ACC112 (cell line): ENCODE measurements around the gene TSPEAR.

ENCODE experiments used
- H2AFZ ChIP-seq: fragments of 200-600 bp; sonication (generic); one replicate; pipeline ENCODE4 v1.6.0; 2017; ENCODE audit warnings: antibody characterized with exemption, low read length; ENCODE audit not compliant: unreplicated experiment
- H3K27ac ChIP-seq: fragments of 200-600 bp; sonication (generic); 2 replicates; pipeline ENCODE4 v1.5.1; 2014; ENCODE audit warnings: low read depth, mild to moderate bottlenecking, antibody characterized with exemption, low read length, moderate library complexity
- H3K27me3 ChIP-seq: fragments of 200-600 bp; sonication (generic); 2 replicates; pipeline ENCODE4 v1.6.1; 2014; ENCODE audit warnings: mild to moderate bottlenecking, antibody characterized with exemption, low read length, moderate library complexity, mixed read lengths; ENCODE audit not compliant: insufficient read depth
- H3K36me3 ChIP-seq: fragments of 200-600 bp; sonication (generic); 2 replicates; pipeline ENCODE4 v1.6.1; 2016; ENCODE audit warnings: mild to moderate bottlenecking, antibody characterized with exemption, low read length, moderate library complexity, mixed read lengths; ENCODE audit not compliant: insufficient read depth
- H3K4me1 ChIP-seq: fragments of 200-600 bp; sonication (generic); one replicate; pipeline ENCODE4 v1.6.1; 2016; ENCODE audit warnings: low read length, mixed read lengths; ENCODE audit not compliant: insufficient read depth, unreplicated experiment, control insufficient read depth
- H3K4me3 ChIP-seq: fragments of 200-600 bp; sonication (generic); 2 replicates; pipeline ENCODE4 v1.5.1; 2014; ENCODE audit warnings: mild to moderate bottlenecking, low read depth, low read length
- H3K79me2 ChIP-seq: fragments of 200-600 bp; sonication (generic); one replicate; pipeline ENCODE4 v1.6.0; 2016; ENCODE audit warnings: low read length; ENCODE audit not compliant: control insufficient read depth, unreplicated experiment, insufficient read depth

Gene TSPEAR

DNA sequence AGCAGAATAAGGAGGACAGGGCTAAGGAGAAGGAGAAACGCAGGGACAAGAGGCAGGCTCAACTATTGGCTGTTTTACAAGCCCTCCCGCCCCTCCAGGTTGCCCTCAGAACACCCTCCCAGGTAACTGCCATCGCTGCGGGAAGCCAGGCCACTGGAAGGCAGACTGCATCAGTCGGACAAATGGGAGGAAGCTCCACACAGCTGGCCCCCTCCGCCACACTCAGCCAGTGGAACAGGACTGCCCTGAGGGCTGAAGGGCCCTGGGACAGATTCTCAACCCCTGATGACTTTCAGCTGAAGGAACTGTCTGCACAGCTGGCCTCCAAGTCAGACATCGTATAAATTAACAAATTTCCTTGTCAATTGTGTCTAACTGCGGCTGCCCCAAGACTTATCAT lies 234.2 kb downstream of the TSPEAR start:
- Histone ChIP-seq H2AFZ (no peak overlapping the region), H3K36me3 (no peaks in the 10 kb centered on the region), H3K27me3 (peaks cover 7% of the 10 kb centered on the region; the same call in 1 of the 2 replicates), H3K79me2 (no peaks in the 10 kb centered on the region), H3K4me3 (no peak overlapping the region), H3K4me1 (no peaks in the 10 kb centered on the region), H3K27ac (no peak overlapping the region)

DNA sequence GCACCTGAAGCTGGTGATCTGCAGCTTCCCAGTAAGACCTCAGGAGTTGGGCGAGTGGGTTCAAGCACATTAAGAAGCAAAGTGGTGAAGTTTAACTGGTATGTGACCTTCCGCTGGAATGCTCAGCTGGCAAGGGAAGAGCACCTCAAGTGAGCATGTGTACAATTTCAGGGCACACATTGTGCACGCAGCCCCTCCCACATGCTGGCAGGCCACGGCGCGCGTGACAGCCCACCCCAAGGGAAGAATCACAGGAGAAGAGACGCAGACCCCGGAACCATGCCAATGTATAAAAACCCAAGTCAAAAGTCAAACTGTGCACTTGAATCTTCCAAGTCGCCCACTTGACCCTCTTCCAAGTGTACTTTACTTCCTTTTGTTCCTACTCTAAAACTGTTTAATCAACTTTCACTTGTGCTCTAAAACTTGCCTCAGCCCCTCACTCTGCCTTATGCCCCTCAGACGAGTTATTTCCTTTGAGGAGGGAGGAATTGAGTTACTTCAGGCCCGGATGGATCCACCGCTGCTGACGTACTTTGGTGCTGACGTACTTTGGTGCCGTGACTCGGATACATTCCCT lies 236.0 kb downstream of the TSPEAR start:
- no peaks in the 10 kb centered on the region for H3K79me2 ChIP-seq
- H3K27me3 ChIP-seq, result peaks cover 7% of the 10 kb centered on the region; the same call in 1 of the 2 replicates
- no peak overlapping the region for H3K4me3 ChIP-seq
- H3K4me1 ChIP-seq, result no peaks in the 10 kb centered on the region
- H3K36me3 ChIP-seq, result no peaks in the 10 kb centered on the region
- H3K27ac ChIP-seq, result no peak overlapping the region
- no peak overlapping the region for H2AFZ ChIP-seq

DNA sequence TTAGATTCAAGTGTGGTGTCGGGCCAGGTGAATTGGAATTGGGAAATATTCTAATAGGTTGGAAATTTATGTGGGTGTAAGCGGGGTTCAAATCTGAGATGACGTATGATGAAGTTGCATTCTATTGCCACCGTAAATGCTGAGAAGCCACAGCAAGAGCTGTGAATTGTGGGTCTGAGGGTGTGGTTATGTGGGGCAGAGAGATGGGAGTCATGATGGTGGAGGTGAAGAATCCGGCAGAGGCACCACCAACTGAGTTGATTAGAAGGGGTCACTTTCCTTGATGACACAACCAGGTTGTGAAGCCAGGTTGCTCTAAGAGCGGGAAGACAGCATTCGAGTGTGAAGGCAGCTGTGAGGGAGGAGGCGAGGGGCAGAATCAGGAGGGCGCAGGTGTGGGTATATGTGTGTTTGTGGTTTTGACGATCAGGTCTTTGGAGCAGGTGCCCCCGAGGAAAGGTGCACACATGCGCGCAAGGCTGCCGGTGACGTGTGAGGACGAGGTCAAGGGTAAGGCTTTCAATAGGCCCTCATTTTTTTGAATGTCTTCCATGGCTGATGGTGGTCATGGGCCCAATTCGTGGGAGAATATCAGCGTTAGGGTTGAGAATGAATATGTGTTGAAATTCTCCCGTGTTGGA lies 237.3 kb downstream of the TSPEAR start:
- Histone ChIP-seq H3K27ac (no peak overlapping the region), H3K27me3 (peaks cover 7% of the 10 kb centered on the region; the same call in 1 of the 2 replicates), H3K36me3 (no peaks in the 10 kb centered on the region), H3K4me1 (no peaks in the 10 kb centered on the region), H3K79me2 (no peaks in the 10 kb centered on the region), H3K4me3 (no peak overlapping the region), H2AFZ (no peak overlapping the region)

DNA sequence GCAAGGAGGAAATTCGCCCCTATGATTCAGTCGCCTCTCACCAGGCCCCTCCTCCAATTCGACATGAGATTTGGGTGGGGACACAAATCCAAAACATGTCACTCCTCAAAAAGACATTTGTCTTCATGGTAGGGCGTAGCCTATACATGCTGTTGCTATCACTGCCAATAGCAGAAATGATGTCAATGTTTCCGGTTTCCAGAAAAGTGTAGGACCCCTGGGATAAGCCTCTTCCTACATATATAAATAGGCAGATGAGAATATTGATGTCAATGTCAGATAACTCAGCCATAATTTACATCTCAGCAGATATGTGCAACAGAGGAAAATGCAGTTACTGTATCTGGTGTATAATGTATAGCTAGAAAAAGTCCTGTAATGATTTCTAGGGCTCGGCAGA lies 239.4 kb downstream of the TSPEAR start:
- Histone ChIP-seq H3K4me1 (no peaks in the 10 kb centered on the region), H3K4me3 (no peak overlapping the region), H3K27ac (no peak overlapping the region), H3K27me3 (peaks cover 7% of the 10 kb centered on the region; the same call in 1 of the 2 replicates), H3K36me3 (no peaks in the 10 kb centered on the region), H3K79me2 (no peaks in the 10 kb centered on the region), H2AFZ (no peak overlapping the region)

DNA sequence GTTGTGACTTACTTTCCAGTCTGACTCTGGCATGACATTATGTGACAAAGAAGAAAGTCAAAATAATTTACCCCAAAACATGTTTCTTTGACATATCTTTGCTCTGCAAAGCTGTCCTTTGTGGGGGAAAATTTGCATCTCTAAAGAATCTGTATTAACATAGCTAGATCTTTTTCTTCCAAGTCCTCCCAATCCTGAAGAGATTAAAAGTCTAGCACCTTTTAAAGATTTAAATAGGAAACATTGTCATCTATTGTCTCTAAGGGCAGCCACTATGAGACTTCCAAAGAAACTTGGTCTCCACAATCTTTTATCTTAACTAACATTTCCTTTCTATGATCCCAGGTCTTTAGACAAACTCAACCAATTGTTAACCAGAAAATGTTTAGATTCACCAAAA lies 240.0 kb downstream of the TSPEAR start:
- H3K27ac ChIP-seq, result no peak overlapping the region
- peaks cover 4% of the 10 kb centered on the region; the same call in 1 of the 2 replicates for H3K27me3 ChIP-seq
- H3K79me2 ChIP-seq, result no peaks in the 10 kb centered on the region
- no peak overlapping the region for H3K4me3 ChIP-seq
- no peaks in the 10 kb centered on the region for H3K36me3 ChIP-seq
- H3K4me1 ChIP-seq, result no peaks in the 10 kb centered on the region
- no peak overlapping the region for H2AFZ ChIP-seq

DNA sequence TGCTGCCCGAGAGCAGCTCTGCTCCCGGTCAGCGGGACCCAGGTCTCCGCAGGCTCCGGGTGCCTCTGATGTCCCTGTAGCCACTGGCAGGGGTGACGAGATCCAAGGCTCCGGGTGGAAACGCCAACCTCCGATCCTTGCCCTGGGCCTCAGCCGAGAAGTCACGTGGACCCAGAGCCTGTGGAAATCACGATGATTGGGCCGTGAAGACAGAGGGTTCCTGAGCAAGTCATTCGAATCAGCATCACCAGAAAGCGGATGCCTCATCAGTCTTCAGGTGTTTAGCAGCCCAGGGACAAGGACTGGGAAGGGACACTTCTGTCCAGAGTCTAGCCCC lies 243.5 kb downstream of the TSPEAR start:
- Histone ChIP-seq H3K4me1 (no peaks in the 10 kb centered on the region), H3K27ac (no peak overlapping the region), H3K79me2 (no peaks in the 10 kb centered on the region), H3K27me3 (no peaks in the 10 kb centered on the region), H3K4me3 (no peak overlapping the region), H3K36me3 (no peaks in the 10 kb centered on the region), H2AFZ (no peak overlapping the region)

DNA sequence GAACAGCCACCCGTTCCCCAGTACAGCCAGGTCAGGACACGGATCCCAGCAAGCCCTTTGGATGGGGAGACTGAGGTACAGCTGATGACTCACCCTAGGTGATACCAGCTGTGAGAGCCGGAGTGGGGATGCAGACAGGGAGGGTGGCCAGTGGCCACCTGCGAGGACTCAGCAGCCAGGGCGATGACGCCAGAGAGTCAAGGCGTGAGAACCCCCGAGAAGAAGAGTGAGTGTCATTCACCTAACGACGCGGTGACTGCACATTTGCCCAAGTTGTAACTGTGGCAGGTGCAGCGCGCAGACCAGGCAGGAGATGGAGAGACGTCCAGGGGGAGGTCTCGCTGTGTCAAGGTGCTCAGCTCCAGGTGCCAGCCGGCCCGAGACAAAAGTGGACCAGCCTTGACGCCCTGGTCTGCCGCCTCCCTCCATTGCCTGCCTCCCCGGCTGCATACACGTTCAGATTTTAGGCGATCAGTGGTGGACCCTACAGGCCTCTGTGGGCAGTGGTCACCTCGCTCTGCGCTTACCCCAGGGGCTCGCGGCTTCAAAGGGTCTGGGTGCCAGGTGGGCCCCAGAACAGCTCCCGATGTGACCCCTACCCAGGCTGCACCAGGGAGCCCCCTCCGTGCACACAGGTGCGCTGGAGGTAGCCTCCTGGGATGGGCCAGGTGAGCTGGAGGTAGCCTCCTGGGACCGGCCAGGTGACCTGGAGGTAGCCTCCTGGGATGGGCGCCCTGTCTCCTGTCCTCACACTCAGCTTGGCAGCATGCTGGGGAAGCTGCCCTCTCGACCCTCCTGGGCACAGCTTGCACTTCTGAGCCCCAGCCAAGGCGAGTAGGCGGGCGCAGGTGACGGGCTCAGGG lies 244.1 kb downstream of the TSPEAR start:
- no peak overlapping the region for H2AFZ ChIP-seq
- H3K79me2 ChIP-seq, result no peaks in the 10 kb centered on the region
- H3K27ac ChIP-seq, result no peak overlapping the region
- H3K4me3 ChIP-seq, result no peak overlapping the region
- H3K36me3 ChIP-seq, result no peaks in the 10 kb centered on the region
- no peaks in the 10 kb centered on the region for H3K27me3 ChIP-seq
- no peaks in the 10 kb centered on the region for H3K4me1 ChIP-seq

DNA sequence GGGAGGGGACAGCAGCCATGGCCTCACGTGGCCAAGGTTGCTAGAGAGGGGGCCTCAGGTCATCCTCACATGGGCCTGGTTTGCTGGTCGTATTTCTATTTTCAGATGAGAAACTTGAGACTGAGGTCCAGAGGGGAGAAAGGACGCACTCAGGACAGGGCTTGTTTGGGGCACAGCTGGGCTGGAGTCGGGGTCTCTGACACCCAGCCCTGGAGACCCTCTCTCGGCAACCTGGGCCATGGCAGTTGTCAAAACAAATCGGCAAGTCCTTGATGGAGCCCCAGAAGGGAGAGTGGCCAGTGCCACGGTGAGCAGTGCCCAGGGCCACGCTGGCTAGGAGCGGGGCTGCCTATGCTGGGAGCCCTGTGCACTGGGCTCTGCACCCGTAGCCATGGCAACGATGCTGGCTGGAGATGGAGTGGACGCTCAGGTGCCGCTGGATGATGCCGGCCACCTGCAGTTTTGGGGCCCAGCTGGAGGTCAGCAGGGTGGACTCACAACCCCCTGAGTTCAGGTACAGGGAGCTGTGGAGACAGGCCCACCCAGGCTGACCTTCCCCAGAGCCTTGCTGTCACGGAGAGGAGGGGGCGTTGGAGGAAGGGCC lies 244.9 kb downstream of the TSPEAR start:
- Histone ChIP-seq H3K4me3 (no peak overlapping the region), H3K36me3 (no peaks in the 10 kb centered on the region), H3K27me3 (no peaks in the 10 kb centered on the region), H2AFZ (no peak overlapping the region), H3K4me1 (no peaks in the 10 kb centered on the region), H3K27ac (no peak overlapping the region), H3K79me2 (no peaks in the 10 kb centered on the region)

DNA sequence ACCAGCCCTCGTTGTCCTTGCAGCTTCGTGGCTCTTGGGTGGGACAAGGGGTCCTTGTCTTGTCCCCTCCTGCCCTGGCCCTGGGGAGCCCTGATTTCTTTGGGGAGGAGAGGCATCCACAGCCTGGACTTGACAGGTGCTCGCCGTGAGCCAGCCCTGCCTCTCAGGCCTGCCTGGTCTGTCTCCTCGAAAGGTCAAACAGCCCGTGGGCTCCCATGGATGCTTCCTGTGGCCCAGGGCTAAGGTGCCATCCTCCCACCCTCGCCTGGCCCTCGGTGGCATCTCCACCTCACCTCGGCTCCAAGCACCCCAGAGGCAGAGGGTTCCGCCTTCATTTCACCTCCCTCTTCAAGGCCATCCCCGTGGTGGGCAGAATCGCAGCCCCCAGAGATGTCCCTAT lies 247.0 kb downstream of the TSPEAR start:
- no peaks in the 10 kb centered on the region for H3K4me1 ChIP-seq
- no peak overlapping the region for H3K27ac ChIP-seq
- H3K79me2 ChIP-seq, result no peaks in the 10 kb centered on the region
- no peaks in the 10 kb centered on the region for H3K36me3 ChIP-seq
- H2AFZ ChIP-seq, result no peak overlapping the region
- H3K4me3 ChIP-seq, result no peak overlapping the region
- H3K27me3 ChIP-seq, result no peaks in the 10 kb centered on the region

DNA sequence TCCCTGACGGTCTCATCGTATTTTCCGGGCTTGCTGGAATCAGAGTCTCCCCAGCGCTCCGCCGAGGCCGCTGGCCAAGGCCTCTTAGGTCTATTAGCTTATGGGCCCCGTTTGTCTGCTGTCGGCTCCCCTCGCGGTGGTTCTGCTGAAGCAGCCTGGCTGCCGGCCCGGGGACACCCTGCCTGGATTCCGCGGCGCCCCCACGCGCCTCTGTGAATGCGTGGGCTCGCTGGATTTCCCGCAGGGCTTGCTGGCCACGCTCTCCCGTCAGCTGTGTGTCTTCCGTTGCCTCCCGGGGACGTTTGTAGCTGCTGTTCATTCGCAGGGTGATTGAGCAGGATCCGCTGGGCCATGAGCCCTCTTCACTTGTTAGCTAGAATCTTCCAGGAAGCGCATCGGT lies 247.6 kb downstream of the TSPEAR start:
- Histone ChIP-seq H3K27ac (no peak overlapping the region), H3K36me3 (no peaks in the 10 kb centered on the region), H3K4me3 (no peak overlapping the region), H2AFZ (no peak overlapping the region), H3K79me2 (no peaks in the 10 kb centered on the region), H3K4me1 (no peaks in the 10 kb centered on the region), H3K27me3 (no peaks in the 10 kb centered on the region)
